HepG2 (cell line): ENCODE measurements around the gene LDLRAP1. TPM values are rescaled to one million over a fixed set of nuclear protein-coding genes. Genes with fewer than 3 reads are reported as not detected.
A peak's percentile ranks its signal among the peaks of the same experiment; 100 is the strongest.

Source experiments
- ATAC-seq: fragments of 200-7000 bp; cut with Tn5 transposase; 3 replicates; pipeline ENCODE4 v1.9.1; 2020; ENCODE audit warnings: mild to moderate bottlenecking, moderate library complexity
- BruUV-seq: library from RNA; stranded (reverse); fragments of 400-500 nt; replicated peaks from 2 replicates; lab custom pipeline; 2021; lab: Mats Ljungman, UMichigan
- CTCF ChIA-PET: fragments of 300-600 bp; formaldehyde crosslinking; extraction: SDS; loops from one replicate; lab custom pipeline; 2021; ENCODE audit warnings: low total read pairs, inconsistent platforms, low intra/inter-chr PET ratio; lab: Yijun Ruan, JAX
- POLR2A ChIA-PET: fragments of 350-600 bp; sonication (Branson Sonifier 250); formaldehyde crosslinking; loops from one replicate; lab custom pipeline; 2020; ENCODE audit warnings: antibody characterized with exemption, inconsistent platforms; lab: Yijun Ruan, JAX
- DNase-seq: peaks from one replicate; pipeline ENCODE4 v3.0.0-alpha.2; 2015; ENCODE audit warnings: low spot score
- FAIRE-seq: peaks from 3 replicates; lab custom pipeline; 2011; peaks lifted over from hg19 to GRCh38; lab: Jason Lieb, UNC
- H2AFZ ChIP-seq: one replicate; pipeline ENCODE4 v1.6.1; 2011; ENCODE audit warnings: low read length, inconsistent platforms
- H3K27ac ChIP-seq: fragments of 300-600 bp; 3 replicates; pipeline ENCODE4 v1.8.0; 2011; ENCODE audit warnings: mixed run types, mild to moderate bottlenecking, mixed read lengths, low read length, inconsistent platforms; ENCODE audit not compliant: insufficient read depth; ENCODE audit errors: extremely low read length
- H3K27me3 ChIP-seq, 2 experiments: fragments of 200-600 bp in 1 of 2; 2 replicates in 1 of 2; 3 replicates in 1 of 2; pipeline versions ENCODE4 v1.6.0 to v1.8.0; 2011; ENCODE audit warnings: low read length in 2 of 2, mild to moderate bottlenecking in 2 of 2, moderate library complexity in 2 of 2, inconsistent platforms in 1 of 2; ENCODE audit not compliant: insufficient read depth in 2 of 2, control insufficient read depth in 1 of 2
- H3K36me3 ChIP-seq, 2 experiments: fragments of 200-600 bp in 1 of 2; replicated peaks in 1 of 2; 2 replicates in 1 of 2; 3 replicates in 1 of 2; pipeline versions ENCODE4 v1.5.1 to v1.8.0; 2011; ENCODE audit warnings: low read length in 2 of 2, inconsistent platforms in 1 of 2; ENCODE audit not compliant: insufficient read depth in 2 of 2, control insufficient read depth in 1 of 2
- H3K4me1 ChIP-seq: 2 replicates; pipeline ENCODE4 v1.5.1; 2012; ENCODE audit warnings: low read length, inconsistent platforms; ENCODE audit not compliant: insufficient read depth
- H3K4me2 ChIP-seq: 2 replicates; pipeline ENCODE4 v1.6.0; 2011; ENCODE audit warnings: low read depth, low read length, inconsistent platforms
- H3K4me3 ChIP-seq, 3 experiments: fragments of 200-600 bp in 1 of 3; sonication (generic), shearing (Covaris generic) in 1 of 3; replicated peaks in 1 of 3; 2 replicates each; pipeline ENCODE4 v1.5.1; 2011 to 2016; ENCODE audit warnings: low read length in 3 of 3, inconsistent platforms in 2 of 3, low read depth in 2 of 3, mild to moderate bottlenecking in 2 of 3, control low read depth in 1 of 3, mixed read lengths in 1 of 3; ENCODE audit not compliant: insufficient read depth in 1 of 3
- H3K79me2 ChIP-seq: one replicate; pipeline ENCODE4 v1.6.1; 2011; ENCODE audit warnings: low read length, inconsistent platforms; ENCODE audit not compliant: insufficient read depth
- H3K9ac ChIP-seq: 2 replicates; pipeline ENCODE4 v1.6.0; 2011; ENCODE audit warnings: mild to moderate bottlenecking, low read depth, low read length, inconsistent platforms; ENCODE audit not compliant: insufficient read depth
- H3K9me3 ChIP-seq: 2 replicates; pipeline ENCODE4 v1.5.1; 2012; ENCODE audit warnings: mild to moderate bottlenecking, low read length
- H4K20me1 ChIP-seq: 2 replicates; pipeline ENCODE4 v1.6.0; 2011; ENCODE audit warnings: inconsistent platforms, mild to moderate bottlenecking, low read length, moderate library complexity; ENCODE audit not compliant: insufficient read depth
- CBFB ChIP-seq: sonication (generic); formaldehyde crosslinking; IDR thresholded peaks from 2 replicates; pipeline ENCODE4 v1.4.0; 2020; ENCODE audit warnings: missing genetic modification reagents
- CCDC6 ChIP-seq: sonication (generic); formaldehyde crosslinking; IDR thresholded peaks from 2 replicates; pipeline ENCODE4 v1.8.1; 2022; ENCODE audit warnings: mild to moderate bottlenecking, missing genetic modification reagents, moderate library complexity
- FLYWCH1 ChIP-seq: sonication (generic); formaldehyde crosslinking; IDR thresholded peaks from 2 replicates; pipeline ENCODE4 v1.8.1; 2023; ENCODE audit warnings: mild to moderate bottlenecking, missing genetic modification reagents
- HMGA1 ChIP-seq: sonication (generic); formaldehyde crosslinking; conservative IDR thresholded peaks from 2 replicates; pipeline ENCODE4 v1.4.0; 2020; ENCODE audit warnings: missing genetic modification reagents
- JUND ChIP-seq: sonication (generic); formaldehyde crosslinking; IDR thresholded peaks from 2 replicates; pipeline ENCODE4 v1.8.0; 2022; ENCODE audit warnings: mild to moderate bottlenecking, missing genetic modification reagents
- KLF9 ChIP-seq: IDR thresholded peaks from 2 replicates; pipeline ENCODE4 v1.6.1; 2016; ENCODE audit warnings: low read depth
- MAFG ChIP-seq: sonication (generic); formaldehyde crosslinking; IDR thresholded peaks from 2 replicates; pipeline ENCODE4 v1.5.1; 2020; ENCODE audit warnings: mild to moderate bottlenecking, missing genetic modification reagents
- RARA ChIP-seq: IDR thresholded peaks from 2 replicates; pipeline ENCODE4 v1.6.1; 2016; ENCODE audit warnings: missing genetic modification reagents, missing compliant biosample characterization
- RNF2 ChIP-seq: fragments of 450-650 bp; conservative IDR thresholded peaks from 2 replicates; pipeline ENCODE4 v1.6.1; 2016; ENCODE audit warnings: low read depth
- SOX6 ChIP-seq, 2 experiments: fragments of 450-650 bp in 1 of 2; sonication (generic) in 1 of 2; formaldehyde crosslinking in 1 of 2; IDR thresholded peaks; 2 replicates each; pipeline versions ENCODE4 v1.4.0 to v1.6.1; 2017 to 2020; ENCODE audit warnings: antibody characterized with exemption in 1 of 2, mild to moderate bottlenecking in 1 of 2, missing genetic modification reagents in 1 of 2
- ZFP82 ChIP-seq: sonication (generic); formaldehyde crosslinking; IDR thresholded peaks from 2 replicates; pipeline ENCODE4 v1.5.1; 2020; ENCODE audit warnings: mild to moderate bottlenecking, missing genetic modification reagents, borderline replicate concordance
- WGBS: methylation state at CpG from one replicate; pipeline ENCODE4 v1.1.6; 2017; ENCODE audit warnings: low lambda C conversion rate; 5-methylcytosine and 5-hydroxymethylcytosine counted together
- in situ Hi-C: cut with HindIII; loops from 2 replicates; pipeline ENCODE4 v1.10.0; 2017; ENCODE audit warnings: low pct_unique_long_range_greater_than_20kb; ENCODE audit not compliant: extremely low pct_ligation_motif_present
- intact Hi-C: fragments of 100-400 bp; cut with micrococcal nuclease; formaldehyde crosslinking; loops from one replicate; pipeline ENCODE4 v1.10.0; 2022; ENCODE audit not compliant: unreplicated experiment
- polyA plus RNA-seq, 8 experiments: library from polyadenylated mRNA; depleted of rRNA in 3 of 8; stranded (reverse) in 7 of 8; unstranded in 1 of 8; fragments of >200 nt; fragmentation: Illumina TruSeq in 4 of 8; extraction: Trizol in 4 of 8; gene quantifications; 2 replicates each; pipeline versions ENCODE4 v1.2.1 to v1.2.3, GENCODE V29; 2011 to 2016; ENCODE audit warnings: low read depth in 4 of 8, missing spikeins in 1 of 8, mixed read lengths in 1 of 8; ENCODE audit not compliant: insufficient read depth in 1 of 8
- total RNA-seq, 5 experiments: library from RNA; depleted of rRNA; stranded (reverse); fragments of >200 nt; fragmentation: Illumina TruSeq; extraction: Trizol; gene quantifications; 2 replicates each; pipeline ENCODE4 v1.2.3, GENCODE V29; 2016; ENCODE audit warnings: low read depth in 1 of 5
- TF ChIP-seq, protein P1 (sequence below): sonication (generic); formaldehyde crosslinking; IDR thresholded peaks from 2 replicates; pipeline ENCODE4 v1.8.0; 2023; ENCODE audit warnings: mild to moderate bottlenecking, missing genetic modification reagents
- TF ChIP-seq, protein P2 (sequence below): sonication (generic); formaldehyde crosslinking; IDR thresholded peaks from 2 replicates; pipeline ENCODE4 v1.5.0; 2020; ENCODE audit warnings: mild to moderate bottlenecking, missing genetic modification reagents
- TF ChIP-seq, protein P3 (sequence below): sonication (generic); formaldehyde crosslinking; IDR thresholded peaks from 2 replicates; pipeline ENCODE4 v1.4.0; 2020; ENCODE audit warnings: mild to moderate bottlenecking, missing genetic modification reagents
- TF ChIP-seq, protein P4 (sequence below): fragments of 450-650 bp; IDR thresholded peaks from 2 replicates; pipeline ENCODE4 v1.6.1; 2016

The LDLRAP1 gene
- total and polyA plus RNA-seq, 2 of the 13 experiments (the other 11 are each of a cell fraction or from before 2014, with no cell fraction given) = 7.2 to 12.1 TPM

DNA sequence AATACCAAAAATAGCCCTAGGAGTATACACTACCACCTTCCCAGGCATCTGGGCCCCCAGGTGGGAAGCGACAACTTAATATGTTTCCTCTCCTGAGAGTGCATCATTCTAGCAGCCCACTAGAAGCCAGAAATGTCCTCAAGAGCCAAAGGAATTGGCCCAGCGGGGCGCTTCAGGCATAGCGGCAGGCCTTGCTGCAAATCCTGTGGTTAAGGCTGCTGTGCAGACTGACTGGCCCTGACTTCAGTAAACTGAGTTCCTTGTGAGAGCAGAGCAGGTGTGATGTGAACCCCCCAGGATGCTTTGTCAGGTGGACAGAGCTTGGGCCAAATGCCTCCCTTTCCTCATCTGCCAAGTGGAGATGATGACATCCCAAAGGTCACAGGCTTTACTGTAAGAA, 29.7 kb upstream of the LDLRAP1 start:
- DNase-seq (no peak), ATAC-seq (no peak), FAIRE-seq (no peak)
- TF ChIP-seq CCDC6 (CRISPR knock-in tag) = no peak
- TF ChIP-seq HMGA1 (CRISPR knock-in tag) = no peak
- no peak for TF ChIP-seq MAFG (CRISPR knock-in tag)
- TF ChIP-seq RNF2 = no peak
- TF ChIP-seq, protein P1, sequence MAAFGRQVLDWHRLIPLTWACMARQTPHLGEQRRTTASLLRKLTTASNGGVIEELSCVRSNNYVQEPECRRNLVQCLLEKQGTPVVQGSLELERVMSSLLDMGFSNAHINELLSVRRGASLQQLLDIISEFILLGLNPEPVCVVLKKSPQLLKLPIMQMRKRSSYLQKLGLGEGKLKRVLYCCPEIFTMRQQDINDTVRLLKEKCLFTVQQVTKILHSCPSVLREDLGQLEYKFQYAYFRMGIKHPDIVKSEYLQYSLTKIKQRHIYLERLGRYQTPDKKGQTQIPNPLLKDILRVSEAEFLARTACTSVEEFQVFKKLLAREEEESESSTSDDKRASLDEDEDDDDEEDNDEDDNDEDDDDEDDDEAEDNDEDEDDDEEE (CRISPR knock-in tag) = no peak
- no peak for TF ChIP-seq SOX6 (IDR thresholded peaks at IDR 0.05)
- no peak for TF ChIP-seq SOX6 (CRISPR knock-in tag; IDR thresholded peaks at IDR 0.05)
- no peaks in the 10 kb centered on the region; a peak in 1 of 5 replicates for H3K27me3 ChIP-seq
- H4K20me1 ChIP-seq = no peaks in the 10 kb centered on the region
- no peak overlapping the region for H3K9ac ChIP-seq
- POLR2A ChIA-PET = no interaction called here
- H3K4me2 ChIP-seq = no peak overlapping the region
- in situ Hi-C loops = loop anchor here (25.0 kb wide), 1 partner anchor 101 kb away; the partner anchor contains the start of gene RHCE
- intact Hi-C loops = no loop called here
- no TSS peak for BruUV-seq
- H2AFZ ChIP-seq = no peak overlapping the region
- H3K4me3 ChIP-seq = no peak overlapping the region
- H3K79me2 ChIP-seq = no peaks in the 10 kb centered on the region
- H3K4me1 ChIP-seq = no peaks in the 10 kb centered on the region
- H3K9me3 ChIP-seq = no peaks in the 10 kb centered on the region
- 84% methylated on average over 4 of the region's 4 CpGs for WGBS
- H3K27ac ChIP-seq = no peak overlapping the region
- no peaks in the 10 kb centered on the region for H3K36me3 ChIP-seq
- CTCF ChIA-PET = no interaction called here

DNA sequence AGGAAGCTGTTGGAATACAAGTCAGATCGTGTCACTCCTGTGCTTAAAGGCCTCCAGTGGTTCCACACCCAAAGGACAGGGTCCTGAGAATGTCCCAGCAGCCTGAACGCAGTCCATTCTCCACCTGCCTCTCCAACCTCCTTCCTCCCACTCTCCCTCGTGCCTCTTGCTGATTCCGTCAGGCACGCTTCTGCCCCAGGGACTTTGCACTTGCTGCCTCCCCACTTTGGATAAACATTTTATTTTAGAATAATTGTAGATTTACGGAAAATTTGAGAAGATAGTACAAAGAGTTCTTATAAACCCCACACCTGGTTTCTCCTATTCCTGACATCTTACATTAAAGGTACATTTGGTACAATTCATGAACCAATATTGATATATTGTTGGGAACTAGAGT, 28.4 kb upstream of the LDLRAP1 start:
- Histone ChIP-seq H3K27ac (no peak overlapping the region), H3K4me3 (no peak overlapping the region), H3K9ac (no peak overlapping the region), H3K79me2 (no peaks in the 10 kb centered on the region), H4K20me1 (no peaks in the 10 kb centered on the region), H3K27me3 (no peaks in the 10 kb centered on the region; a peak in 1 of 5 replicates), H3K9me3 (no peaks in the 10 kb centered on the region), H3K36me3 (no peaks in the 10 kb centered on the region), H2AFZ (no peak overlapping the region), H3K4me1 (no peaks in the 10 kb centered on the region), H3K4me2 (no peak overlapping the region)
- CTCF ChIA-PET = no interaction called here
- in situ Hi-C loops (loop anchor here (25.0 kb wide), 1 partner anchor 103 kb away; the partner anchor contains the start of gene RHCE), intact Hi-C loops (no loop called here)
- peak; percentile 37; the same call in 1 of the 3 replicates for ATAC-seq
- BruUV-seq = no TSS peak
- no peak for DNase-seq
- WGBS = 16% methylated on average over 6 of the region's 6 CpGs
- POLR2A ChIA-PET = no interaction called here
- FAIRE-seq = no peak
- TF ChIP-seq JUND (CRISPR knock-in tag) (no peak), ZFP82 (CRISPR knock-in tag) (no peak), CBFB (no peak), RARA (CRISPR knock-in tag) (no peak), FLYWCH1 (CRISPR knock-in tag) (no peak), KLF9 (CRISPR knock-in tag) (no peak)
- TF ChIP-seq, protein P2, sequence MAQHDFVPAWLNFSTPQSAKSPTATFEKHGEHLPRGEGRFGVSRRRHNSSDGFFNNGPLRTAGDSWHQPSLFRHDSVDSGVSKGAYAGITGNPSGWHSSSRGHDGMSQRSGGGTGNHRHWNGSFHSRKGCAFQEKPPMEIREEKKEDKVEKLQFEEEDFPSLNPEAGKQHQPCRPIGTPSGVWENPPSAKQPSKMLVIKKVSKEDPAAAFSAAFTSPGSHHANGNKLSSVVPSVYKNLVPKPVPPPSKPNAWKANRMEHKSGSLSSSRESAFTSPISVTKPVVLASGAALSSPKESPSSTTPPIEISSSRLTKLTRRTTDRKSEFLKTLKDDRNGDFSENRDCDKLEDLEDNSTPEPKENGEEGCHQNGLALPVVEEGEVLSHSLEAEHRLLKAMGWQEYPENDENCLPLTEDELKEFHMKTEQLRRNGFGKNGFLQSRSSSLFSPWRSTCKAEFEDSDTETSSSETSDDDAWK = no peak
- TF ChIP-seq, protein P3, sequence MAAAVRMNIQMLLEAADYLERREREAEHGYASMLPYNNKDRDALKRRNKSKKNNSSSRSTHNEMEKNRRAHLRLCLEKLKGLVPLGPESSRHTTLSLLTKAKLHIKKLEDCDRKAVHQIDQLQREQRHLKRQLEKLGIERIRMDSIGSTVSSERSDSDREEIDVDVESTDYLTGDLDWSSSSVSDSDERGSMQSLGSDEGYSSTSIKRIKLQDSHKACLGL (CRISPR knock-in tag) = no peak
- TF ChIP-seq, protein P4, sequence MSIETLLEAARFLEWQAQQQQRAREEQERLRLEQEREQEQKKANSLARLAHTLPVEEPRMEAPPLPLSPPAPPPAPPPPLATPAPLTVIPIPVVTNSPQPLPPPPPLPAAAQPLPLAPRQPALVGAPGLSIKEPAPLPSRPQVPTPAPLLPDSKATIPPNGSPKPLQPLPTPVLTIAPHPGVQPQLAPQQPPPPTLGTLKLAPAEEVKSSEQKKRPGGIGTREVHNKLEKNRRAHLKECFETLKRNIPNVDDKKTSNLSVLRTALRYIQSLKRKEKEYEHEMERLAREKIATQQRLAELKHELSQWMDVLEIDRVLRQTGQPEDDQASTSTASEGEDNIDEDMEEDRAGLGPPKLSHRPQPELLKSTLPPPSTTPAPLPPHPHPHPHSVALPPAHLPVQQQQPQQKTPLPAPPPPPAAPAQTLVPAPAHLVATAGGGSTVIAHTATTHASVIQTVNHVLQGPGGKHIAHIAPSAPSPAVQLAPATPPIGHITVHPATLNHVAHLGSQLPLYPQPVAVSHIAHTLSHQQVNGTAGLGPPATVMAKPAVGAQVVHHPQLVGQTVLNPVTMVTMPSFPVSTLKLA = no peak
